Measurements from ENCODE around the gene PLK3. TPM values are rescaled to one million over a fixed set of nuclear protein-coding genes. Genes with fewer than 3 reads are reported as not detected.

Gene PLK3
- total and polyA plus RNA-seq, 9 of the 15 experiments (the other 6 are each of a cell fraction or from before 2014, with no cell fraction given) = 0.52 to 22.7 (median 11.0) TPM

DNA sequence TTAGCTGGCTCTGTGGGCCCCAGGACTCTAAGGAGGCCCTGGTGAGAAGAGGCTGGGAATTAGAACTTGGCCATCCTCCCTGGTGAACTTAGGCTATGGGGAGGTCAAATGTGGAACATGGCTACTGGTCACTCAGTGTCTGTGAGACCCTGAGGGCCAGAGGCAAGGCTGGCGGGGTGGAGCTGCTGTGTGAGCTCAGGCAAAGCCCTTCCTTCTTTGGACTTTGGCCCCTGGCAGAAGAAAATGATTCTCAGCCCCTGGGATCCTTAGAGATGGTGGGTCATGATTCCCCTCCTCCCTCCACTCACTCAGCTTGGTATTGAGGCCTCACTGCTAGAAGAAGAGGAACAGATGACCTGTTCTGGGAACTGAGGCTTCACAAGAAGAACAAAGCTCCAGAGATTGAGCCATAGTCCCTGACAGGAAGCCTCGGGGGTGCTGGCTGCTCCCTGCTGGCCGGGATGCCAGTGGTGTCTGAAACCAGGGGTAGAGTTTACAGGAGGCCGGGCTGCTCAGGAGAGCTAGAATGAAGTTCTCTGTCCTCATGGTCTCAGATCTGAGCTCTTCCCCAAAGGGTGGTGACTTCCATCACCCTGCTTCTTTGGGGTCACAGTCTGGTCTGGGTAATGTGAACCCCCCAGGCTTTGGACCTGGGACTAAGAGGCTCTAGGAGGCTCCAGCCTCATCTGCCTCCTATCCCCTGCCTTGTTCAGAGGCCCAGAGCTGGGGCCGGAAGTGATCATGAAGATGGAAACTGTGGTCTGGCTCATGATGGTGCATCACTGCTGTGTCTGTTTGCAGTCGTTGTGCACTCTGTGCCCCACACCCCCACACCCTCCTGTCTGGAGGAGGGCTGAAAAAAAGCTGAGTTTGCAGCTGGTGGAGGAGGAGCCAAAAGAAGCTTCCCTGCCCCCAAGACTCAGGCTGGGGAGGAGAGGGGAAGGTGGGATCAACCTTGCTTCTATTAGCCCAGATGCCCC is 9.1 kb downstream of the PLK3 start (continued):
- TF ChIP-seq, protein P1, sequence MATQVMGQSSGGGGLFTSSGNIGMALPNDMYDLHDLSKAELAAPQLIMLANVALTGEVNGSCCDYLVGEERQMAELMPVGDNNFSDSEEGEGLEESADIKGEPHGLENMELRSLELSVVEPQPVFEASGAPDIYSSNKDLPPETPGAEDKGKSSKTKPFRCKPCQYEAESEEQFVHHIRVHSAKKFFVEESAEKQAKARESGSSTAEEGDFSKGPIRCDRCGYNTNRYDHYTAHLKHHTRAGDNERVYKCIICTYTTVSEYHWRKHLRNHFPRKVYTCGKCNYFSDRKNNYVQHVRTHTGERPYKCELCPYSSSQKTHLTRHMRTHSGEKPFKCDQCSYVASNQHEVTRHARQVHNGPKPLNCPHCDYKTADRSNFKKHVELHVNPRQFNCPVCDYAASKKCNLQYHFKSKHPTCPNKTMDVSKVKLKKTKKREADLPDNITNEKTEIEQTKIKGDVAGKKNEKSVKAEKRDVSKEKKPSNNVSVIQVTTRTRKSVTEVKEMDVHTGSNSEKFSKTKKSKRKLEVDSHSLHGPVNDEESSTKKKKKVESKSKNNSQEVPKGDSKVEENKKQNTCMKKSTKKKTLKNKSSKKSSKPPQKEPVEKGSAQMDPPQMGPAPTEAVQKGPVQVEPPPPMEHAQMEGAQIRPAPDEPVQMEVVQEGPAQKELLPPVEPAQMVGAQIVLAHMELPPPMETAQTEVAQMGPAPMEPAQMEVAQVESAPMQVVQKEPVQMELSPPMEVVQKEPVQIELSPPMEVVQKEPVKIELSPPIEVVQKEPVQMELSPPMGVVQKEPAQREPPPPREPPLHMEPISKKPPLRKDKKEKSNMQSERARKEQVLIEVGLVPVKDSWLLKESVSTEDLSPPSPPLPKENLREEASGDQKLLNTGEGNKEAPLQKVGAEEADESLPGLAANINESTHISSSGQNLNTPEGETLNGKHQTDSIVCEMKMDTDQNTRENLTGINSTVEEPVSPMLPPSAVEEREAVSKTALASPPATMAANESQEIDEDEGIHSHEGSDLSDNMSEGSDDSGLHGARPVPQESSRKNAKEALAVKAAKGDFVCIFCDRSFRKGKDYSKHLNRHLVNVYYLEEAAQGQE (IDR thresholded peaks at IDR 0.05; ENCODE audit: borderline replicate concordance) = no peak
- TF ChIP-seq, protein P1 (CRISPR knock-in tag; IDR thresholded peaks at IDR 0.05; ENCODE audit: low read depth) = no peak
- TF ChIP-seq ZNF79 (CRISPR knock-in tag; IDR thresholded peaks at IDR 0.05; ENCODE audit: low read depth) = no peak
- no peak for TF ChIP-seq RBM25 (IDR thresholded peaks at IDR 0.05; ENCODE audit: low read depth, low read length, severe bottlenecking)
- no peak for TF ChIP-seq ZNF347 (CRISPR knock-in tag; IDR thresholded peaks at IDR 0.05; ENCODE audit: low read depth)
- no peak for TF ChIP-seq YBX1 (IDR thresholded peaks at IDR 0.05)
- TF ChIP-seq BMI1 (IDR thresholded peaks at IDR 0.05; ENCODE audit: low read length) = no peak
- no peak for TF ChIP-seq NUFIP1 (IDR thresholded peaks at IDR 0.05; ENCODE audit: partially characterized antibody)
- TF ChIP-seq, protein P2, sequence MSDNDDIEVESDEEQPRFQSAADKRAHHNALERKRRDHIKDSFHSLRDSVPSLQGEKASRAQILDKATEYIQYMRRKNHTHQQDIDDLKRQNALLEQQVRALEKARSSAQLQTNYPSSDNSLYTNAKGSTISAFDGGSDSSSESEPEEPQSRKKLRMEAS (CRISPR knock-in tag; IDR thresholded peaks at IDR 0.05) = peak; percentile 11
- TF ChIP-seq HNRNPLL (IDR thresholded peaks at IDR 0.05; ENCODE audit: low read depth, low read length, poor library complexity, severe bottlenecking) = no peak
- TF ChIP-seq CSDE1 (IDR thresholded peaks at IDR 0.05) = no peak
- TF ChIP-seq HSF4 (CRISPR knock-in tag; IDR thresholded peaks at IDR 0.05; ENCODE audit: borderline replicate concordance) = no peak
- TF ChIP-seq MCM3 (IDR thresholded peaks at IDR 0.05) = no peak
- TF ChIP-seq FIP1L1 (IDR thresholded peaks at IDR 0.05; ENCODE audit: low read depth, low read length, poor library complexity, severe bottlenecking) = no peak
- TF ChIP-seq ZNF324 (CRISPR knock-in tag; IDR thresholded peaks at IDR 0.05) = 0 out of 2 replicates have a peak, but pooled peaks have one; percentile 19
- TF ChIP-seq, protein P3, sequence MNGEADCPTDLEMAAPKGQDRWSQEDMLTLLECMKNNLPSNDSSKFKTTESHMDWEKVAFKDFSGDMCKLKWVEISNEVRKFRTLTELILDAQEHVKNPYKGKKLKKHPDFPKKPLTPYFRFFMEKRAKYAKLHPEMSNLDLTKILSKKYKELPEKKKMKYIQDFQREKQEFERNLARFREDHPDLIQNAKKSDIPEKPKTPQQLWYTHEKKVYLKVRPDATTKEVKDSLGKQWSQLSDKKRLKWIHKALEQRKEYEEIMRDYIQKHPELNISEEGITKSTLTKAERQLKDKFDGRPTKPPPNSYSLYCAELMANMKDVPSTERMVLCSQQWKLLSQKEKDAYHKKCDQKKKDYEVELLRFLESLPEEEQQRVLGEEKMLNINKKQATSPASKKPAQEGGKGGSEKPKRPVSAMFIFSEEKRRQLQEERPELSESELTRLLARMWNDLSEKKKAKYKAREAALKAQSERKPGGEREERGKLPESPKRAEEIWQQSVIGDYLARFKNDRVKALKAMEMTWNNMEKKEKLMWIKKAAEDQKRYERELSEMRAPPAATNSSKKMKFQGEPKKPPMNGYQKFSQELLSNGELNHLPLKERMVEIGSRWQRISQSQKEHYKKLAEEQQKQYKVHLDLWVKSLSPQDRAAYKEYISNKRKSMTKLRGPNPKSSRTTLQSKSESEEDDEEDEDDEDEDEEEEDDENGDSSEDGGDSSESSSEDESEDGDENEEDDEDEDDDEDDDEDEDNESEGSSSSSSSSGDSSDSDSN (IDR thresholded peaks at IDR 0.05; ENCODE audit: borderline replicate concordance in 1 of 2, low read depth in 2 of 2, low read length in 2 of 2) = 0 out of 4 replicates have a peak, but pooled peaks of 1 of the 2 experiments have one; percentile 16
